HG02678 (cell line): ENCODE data around the gene STMN3.

Experiments used
- ATAC-seq: cut with Tn5 transposase; IDR thresholded peaks from one replicate; pipeline ENCODE4 v1.9.1; 2021; ENCODE audit warnings: mild to moderate bottlenecking, moderate library complexity; ENCODE audit not compliant: unreplicated experiment

STMN3 gene

DNA sequence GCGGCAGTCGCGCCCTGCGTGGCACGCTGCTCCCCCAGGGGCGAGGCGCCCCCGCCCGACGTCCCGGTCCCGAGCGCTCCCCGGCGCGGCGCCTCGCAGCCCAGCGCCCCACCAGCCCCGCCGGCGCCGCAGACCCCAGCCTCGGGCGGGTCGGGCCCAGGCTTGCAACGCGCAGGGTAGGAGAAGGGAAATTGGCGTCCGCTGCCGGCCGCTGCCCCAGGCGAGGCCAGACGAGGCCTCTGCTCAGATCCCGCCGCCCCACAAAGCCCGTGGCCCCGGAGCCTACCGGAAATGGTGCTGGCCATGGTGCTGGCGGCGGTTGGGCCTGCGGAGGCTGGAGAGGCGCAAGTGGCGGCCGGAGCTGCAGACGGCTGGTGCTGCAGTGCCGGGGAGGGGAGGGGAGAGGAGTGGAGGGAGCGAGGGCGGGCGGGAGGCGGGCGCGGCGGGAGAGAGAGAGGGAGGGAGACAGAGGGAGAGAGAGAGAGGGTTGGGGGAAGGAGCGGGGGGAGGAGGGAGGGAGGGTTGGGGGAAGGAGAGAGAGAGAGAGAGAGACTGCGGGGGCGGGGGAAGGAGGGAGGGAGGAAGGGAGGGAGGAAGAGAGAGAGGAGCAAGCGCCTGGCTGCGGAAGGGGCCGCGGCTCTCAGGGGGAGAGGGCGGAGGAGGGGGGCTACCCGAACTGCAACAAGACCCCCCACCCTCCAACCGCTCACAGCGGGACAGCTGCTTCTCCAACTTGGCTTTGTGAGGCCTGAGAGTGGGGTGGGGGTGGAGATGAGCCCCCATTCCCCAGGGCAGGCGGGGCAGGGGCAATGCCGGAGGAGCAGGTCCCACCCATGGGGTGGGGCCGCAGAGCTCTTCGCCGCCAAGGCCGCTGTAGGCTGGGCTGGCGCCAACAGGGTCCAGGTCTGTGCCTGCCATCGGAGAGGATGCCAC lies at the start of gene STMN3:
TSS of gene STMN3 (minus strand) at position 384 of the 933 bp plus-strand sequence. CDS start at position 305, 79 bp downstream.
- ATAC-seq = no peak

DNA sequence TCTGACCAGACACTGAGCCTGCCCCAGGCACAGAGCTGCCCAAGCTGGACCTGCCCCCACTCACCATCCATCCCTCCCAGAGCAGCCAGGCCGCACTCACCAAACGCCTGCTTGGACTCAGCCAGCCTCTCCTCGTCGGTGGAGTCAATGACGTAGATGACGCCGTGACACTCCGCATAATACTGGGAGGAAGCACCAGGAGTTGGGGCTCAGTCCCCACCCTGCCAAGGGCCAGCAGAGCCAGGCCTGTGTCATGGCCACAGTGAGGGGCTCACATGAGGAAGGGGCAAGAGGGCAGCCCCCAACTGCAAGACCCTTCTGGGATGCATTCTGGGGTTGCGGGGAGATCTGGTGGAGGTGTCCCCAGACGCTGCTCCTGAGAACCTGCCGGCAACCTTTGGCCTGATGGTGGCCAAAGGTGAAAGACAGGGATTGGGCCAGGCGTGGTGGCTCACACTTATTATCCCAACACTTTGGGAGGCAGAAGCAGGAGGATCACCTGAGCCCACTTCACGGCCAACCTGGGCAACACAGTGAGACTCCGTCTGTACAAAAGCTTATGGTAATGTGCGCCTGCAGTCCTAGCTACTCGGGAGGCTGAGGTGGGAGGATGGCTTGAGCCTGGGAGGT lies 48.9 kb upstream of the STMN3 start:
- ATAC-seq = no peak

DNA sequence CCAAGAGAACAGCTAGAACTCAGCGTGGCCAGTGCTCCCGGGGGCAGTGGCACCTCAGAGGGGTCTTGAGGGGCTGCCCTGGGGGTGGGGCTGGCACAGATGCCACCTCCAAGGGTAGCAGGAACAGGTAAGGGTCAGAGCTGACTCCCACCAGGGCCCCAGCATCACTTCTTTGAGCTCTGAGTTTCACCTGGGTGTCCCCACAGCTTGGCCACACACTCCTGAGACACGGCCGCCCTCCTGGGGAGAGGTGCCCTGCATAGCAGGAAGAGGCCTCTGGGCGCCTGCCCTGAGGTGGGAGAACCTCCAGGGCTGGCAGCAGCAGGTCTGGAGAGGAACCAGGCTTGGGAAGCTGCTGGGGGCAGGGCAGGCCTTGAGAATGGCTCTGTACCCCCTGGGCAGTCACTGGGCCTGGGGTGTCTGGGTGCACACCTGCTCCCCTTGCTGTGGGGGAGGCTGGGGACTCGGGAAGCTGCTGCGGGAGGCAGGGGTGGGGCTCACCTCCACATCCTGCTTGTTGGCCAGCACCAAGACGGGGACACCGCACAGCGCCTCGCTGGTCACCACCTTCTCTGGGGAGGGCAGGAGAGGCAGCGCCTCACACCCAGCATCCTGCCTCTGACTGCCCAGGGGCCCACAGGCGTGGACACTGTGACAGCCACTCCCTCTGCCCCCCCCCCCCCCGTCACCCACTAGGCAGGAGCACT lies 48.3 kb upstream of the STMN3 start:
- ATAC-seq = no peak

DNA sequence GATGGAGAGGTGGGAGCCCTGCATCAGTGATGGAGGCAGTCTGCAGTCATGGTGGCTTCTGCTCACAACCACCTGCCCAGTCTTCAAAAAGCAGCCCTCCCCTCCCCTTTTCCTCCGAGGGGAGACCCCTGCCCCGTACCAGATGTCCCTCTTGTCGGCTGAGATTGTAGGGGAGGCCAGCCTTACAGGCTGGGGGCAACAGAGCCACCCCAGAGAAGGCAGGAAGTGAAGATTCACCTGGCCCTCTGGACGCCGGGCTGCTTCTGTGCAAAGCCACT lies 47.8 kb upstream of the STMN3 start:
- ATAC-seq = no peak

DNA sequence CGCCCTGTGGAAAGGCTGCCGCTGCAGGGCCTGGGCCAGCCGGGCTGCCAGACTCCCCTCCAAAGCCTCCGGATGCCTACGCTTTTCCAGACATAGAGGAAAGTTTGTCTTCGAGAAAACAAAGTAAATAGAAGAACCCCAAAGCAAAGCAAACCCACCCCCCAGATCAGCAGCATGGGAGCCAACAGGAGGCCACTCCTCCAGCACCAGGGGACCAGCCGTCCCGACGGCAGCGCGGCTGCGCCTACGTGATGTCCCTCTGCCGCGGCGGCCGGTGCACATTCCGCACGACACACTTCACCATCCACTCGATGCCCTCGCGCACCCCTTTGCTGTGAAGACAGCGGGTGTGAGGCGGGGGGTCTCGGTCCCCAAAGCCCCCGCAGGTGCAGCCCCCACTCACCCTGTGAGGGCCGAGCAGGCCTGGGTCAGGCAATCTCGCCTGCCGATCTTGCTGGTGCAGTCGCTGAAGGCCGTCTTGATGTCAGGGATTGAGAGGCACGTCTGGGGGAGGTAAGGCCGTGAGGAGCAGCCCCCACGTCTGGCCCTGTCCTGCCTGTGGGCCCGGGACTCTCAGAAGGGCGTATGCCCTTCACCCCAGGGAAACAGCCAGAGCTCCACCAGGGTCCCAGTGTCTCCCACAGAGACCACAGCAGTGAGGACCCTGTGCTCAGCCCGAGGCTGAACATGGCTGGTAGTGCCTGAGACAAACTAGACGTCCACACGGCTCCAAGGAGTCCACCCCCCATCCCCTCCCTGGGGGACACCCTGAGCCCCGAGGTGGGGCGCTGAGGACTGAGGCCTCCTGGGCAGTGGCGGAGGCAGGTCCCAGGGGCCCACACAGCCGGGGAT lies 47.2 kb upstream of the STMN3 start:
- no peak for ATAC-seq

DNA sequence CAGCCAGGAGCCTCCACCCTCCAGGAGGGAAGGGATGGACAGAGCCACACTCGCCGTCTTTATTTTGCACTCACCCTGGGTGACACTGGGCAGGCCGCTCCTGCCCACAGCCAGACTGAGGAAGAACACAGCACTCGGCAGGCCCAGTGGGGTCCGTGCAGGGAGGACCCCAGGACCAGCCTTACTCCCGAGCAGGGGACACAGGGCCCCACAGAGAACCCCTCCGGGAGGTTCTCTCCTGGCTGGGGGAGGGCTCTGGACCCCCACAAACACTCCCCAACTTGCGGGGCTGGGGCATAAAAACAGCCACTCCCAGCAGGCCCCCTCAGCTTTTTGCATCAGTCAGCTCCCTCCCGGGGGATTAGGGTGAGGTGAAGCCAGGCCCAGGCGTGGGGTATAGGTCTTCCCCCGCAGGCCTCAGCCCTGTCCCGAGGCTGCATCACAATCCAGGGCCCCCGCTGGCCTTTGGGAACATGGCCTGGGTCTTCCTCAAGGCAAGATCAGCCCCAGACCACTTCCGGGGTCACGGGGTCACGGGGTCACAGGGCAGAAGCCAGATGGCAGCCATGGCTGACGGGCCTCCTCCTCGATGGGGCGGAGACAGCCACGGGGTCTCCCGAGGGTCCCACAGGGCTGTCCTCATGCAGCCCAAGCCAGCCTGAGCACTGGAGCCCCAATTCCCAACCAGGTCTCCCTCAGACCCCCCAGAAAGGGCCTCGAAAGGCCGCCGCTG lies 46.4 kb upstream of the STMN3 start:
- ATAC-seq = no peak

DNA sequence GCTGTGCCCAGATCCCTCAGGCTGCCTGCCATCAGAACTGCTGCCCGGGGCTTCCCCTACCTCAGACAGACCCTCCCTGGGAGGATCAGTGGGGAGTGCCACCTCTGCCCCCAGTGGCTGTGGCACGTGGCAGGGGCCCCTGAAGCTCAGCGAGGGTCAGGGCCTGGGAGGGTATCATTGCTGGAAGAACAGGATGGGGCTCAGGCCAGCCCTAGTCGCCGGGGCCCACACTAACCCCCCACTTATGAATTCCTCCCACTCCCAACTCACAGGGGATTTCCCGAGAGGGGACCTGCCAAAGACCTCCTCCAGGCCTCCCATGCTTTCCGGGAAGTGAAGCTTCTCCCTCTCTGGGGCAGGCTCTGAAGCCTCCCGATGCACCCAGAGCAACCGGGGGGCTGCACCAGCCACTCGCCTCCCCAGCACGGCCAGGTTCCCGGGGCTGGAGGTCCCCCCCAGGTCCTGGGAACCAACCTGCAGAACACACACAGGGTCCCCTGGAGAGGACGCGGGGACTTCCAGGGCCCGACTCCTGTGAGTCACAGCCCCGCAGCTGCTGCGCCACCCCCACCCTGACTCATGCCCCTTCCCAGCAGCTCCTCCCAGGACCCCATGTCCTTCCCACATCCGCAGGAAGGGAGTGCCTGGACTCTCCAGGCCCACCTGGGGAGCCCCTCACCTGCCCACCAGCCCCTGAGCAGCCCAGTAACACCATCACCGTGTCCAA lies 45.7 kb upstream of the STMN3 start:
- ATAC-seq = no peak

DNA sequence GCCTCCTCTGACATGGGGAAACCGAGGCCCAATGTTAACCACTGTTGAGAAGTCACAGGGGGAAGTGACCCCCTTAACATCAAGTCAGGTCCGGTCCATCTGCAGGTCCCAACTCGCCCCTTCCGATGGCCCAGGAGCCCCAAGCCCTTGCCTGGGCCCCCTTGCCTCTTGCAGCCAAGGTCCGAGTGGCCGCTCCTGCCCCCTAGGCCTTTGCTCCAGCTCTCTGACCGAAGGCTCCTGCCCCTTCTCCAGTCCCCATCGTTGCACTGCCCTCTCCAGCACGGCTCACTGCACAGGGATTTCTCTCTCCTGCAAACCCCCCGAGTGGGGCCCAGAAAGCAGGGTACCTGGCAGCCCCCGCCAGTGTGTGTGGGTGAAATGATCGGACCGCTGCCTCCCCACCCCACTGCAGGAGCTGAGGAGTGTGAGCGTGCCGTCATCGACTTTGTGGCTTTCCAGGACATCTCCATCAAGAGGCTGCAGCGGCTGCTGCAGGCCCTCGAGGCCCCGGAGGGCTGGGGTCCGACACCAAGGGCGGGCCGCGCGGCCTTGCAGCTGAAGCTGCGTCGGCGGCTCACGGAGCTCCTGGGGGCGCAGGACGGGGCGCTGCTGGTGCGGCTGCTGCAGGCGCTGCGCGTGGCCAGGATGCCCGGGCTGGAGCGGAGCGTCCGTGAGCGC lies 44.8 kb upstream of the STMN3 start:
- no peak for ATAC-seq

DNA sequence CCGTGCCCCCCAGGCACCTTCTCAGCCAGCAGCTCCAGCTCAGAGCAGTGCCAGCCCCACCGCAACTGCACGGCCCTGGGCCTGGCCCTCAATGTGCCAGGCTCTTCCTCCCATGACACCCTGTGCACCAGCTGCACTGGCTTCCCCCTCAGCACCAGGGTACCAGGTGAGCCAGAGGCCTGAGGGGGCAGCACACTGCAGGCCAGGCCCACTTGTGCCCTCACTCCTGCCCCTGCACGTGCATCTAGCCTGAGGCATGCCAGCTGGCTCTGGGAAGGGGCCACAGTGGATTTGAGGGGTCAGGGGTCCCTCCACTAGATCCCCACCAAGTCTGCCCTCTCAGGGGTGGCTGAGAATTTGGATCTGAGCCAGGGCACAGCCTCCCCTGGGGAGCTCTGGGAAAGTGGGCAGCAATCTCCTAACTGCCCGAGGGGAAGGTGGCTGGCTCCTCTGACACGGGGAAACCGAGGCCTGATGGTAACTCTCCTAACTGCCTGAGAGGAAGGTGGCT lies 44.2 kb upstream of the STMN3 start:
- no peak for ATAC-seq

DNA sequence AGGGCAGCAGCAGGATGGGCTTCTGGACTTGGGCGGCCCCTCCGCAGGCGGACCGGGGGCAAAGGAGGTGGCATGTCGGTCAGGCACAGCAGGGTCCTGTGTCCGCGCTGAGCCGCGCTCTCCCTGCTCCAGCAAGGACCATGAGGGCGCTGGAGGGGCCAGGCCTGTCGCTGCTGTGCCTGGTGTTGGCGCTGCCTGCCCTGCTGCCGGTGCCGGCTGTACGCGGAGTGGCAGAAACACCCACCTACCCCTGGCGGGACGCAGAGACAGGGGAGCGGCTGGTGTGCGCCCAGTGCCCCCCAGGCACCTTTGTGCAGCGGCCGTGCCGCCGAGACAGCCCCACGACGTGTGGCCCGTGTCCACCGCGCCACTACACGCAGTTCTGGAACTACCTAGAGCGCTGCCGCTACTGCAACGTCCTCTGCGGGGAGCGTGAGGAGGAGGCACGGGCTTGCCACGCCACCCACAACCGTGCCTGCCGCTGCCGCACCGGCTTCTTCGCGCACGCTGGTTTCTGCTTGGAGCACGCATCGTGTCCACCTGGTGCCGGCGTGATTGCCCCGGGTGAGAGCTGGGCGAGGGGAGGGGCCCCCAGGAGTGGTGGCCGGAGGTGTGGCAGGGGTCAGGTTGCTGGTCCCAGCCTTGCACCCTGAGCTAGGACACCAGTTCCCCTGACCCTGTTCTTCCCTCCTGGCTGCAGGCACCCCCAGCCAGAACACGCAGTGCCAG lies 43.6 kb upstream of the STMN3 start, which contains the start of gene TNFRSF6B:
TSS of gene TNFRSF6B (plus strand) at position 25 of the 729 bp plus-strand sequence. CDS start at position 141, 116 bp downstream.
- ATAC-seq = no peak

DNA sequence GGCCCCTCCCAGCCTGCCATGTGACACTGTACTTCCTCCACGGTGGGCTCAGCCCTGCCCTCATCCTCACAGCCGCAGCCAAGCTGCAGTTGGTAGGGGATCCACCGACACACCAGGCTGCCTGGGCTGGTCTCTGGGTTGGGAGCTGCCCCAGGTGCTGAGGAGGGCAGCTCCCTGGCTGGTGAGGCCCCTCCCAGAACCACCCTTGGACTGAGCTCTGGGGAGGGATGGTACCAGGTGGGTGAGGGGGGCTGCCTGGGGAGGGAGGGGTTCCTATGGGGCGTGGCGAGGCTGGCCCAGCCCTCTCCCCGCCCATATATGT lies 43.0 kb upstream of the STMN3 start:
- ATAC-seq = no peak

DNA sequence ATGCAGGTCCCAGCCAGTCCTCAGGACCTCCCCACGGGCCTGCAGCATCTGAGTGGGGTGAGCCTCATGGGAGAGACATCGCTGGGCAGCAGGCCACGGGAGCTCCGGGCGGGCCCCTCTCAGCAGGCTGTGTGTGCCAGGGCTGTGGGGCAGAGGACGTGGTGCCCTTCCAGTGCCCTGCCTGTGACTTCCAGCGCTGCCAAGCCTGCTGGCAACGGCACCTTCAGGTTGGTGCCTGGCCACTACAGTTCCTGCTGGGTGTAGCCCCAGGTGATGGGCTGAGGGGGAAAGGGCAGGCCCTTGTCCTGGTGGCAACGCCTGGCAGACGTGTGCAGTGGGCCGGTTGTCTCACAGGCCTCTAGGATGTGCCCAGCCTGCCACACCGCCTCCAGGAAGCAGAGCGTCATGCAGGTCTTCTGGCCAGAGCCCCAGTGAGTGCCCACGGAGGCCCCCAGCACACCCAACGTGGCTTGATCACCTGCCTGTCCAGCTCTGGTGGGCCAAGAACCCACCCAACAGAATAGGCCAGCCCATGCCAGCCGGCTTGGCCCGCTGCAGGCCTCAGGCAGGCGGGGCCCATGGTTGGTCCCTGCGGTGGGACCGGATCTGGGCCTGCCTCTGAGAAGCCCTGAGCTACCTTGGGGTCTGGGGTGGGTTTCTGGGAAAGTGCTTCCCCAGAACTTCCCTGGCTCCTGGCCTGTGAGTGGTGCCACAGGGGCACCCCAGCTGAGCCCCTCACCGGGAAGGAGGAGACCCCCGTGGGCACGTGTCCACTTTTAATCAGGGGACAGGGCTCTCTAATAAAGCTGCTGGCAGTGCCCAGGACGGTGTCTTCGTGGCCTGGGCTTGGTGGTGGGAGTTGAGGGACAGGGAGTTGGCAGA lies 42.4 kb upstream of the STMN3 start:
- no peak for ATAC-seq

DNA sequence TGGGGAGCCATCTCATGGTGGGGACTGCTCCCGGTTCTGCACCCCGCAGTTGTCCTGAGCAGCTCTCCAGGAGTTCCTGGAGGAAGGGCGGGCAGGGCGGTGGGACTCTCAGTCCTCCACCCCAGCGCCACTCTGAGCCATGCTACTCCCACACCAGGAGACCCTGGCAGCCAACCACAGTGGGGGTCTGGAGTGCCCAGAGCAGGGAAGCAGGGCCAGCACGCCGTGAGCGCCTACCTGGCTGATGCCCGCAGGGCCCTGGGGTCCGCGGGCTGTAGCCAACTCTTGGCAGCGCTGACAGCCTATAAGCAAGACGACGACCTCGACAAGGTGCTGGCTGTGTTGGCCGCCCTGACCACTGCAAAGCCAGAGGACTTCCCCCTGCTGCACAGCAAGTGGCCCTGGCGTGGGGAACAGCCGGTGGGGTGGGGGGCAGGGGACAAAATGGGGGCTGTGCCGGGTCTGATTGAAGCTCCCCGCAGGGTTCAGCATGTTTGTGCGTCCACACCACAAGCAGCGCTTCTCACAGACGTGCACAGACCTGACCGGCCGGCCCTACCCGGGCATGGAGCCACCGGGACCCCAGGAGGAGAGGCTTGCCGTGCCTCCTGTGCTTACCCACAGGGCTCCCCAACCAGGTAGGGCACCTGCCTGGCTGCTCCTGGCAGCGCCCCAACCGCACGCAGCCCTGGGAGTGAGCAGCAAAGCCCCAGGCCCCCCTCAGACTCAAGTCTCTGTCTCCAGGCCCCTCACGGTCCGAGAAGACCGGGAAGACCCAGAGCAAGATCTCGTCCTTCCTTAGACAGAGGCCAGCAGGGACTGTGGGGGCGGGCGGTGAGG lies 41.6 kb upstream of the STMN3 start:
- ATAC-seq = no peak

DNA sequence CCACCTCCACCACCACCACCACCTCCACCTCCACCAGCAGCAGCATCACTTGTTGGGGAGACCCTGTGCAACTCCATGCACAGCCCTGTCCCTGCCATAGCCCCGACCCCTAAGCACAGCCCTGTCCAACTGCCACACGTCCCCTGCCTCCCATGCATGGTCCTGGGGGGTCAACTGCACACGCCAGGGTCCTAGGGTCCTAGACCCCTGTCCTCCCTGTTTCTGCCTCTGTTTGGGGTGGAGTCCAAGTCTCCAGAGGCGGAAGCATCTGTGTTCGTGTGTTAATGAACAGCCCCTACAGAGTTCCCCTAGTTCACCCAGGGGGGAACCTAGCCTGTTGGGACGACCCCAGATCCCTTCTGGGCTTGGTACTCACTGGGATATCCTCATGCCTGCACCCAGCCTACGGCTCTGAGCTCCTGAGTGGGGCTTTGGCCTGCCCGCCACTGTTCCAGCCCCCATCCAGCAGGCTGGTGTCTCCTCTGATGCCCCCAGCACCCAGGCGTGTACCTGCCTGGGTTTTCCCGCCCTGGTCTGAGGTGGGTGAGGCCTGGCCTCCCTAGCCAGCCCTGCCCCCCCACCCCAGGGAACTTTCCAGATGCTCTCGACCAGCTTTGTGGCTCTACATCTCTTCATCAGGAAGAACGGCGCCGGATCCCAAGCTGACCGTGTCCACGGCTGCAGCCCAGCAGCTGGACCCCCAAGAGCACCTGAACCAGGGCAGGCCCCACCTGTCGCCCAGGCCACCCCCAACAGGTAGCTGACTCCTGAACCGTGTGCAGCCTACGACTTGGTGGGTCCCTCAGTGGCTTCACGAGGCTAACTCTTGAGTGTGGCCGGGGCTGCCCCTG lies 40.7 kb upstream of the STMN3 start:
- no peak for ATAC-seq

DNA sequence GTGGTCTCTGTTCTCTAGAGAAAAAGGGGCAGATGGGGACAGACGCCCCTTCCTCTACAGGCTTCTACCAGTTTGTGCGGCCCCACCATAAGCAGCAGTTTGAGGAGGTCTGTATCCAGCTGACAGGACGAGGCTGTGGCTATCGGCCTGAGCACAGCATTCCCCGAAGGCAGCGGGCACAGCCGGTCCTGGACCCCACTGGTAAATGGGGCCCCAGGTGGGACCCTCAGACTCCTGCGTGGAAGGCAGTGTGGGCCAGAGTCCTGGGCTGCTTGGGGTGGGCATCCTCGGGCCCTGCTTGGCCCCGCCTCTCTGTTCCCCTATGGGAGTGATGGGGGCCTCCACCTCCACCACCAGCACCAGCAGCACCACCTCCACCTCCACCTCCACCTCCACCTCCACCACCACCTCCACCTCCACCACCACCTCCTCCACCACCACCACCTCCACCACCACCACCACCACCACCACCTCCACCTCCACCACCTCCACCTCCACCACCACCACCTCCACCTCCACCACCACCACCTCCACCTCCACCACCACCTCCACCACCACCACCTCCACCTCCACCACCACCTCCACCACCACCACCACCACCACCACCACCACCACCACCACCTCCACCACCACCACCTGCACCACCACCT lies 40.0 kb upstream of the STMN3 start:
- ATAC-seq = no peak
